Activated effector memory CD4-positive, alpha-beta T cell treated with anti-CD3 and anti-CD28 coated beads, Interleukin-2, amount 50 U/mL, for 16 hours (primary cell): ENCODE results near the gene SERAC1.
"Not testable (repeated sequence)": the region's sequence is repeated elsewhere in the genome, so short reads cannot be mapped to it uniquely, and the experiment has no call there.

Experiments used
- DNase-seq: peaks from one replicate; pipeline ENCODE4 v3.0.0-alpha.2; 2020

Gene SERAC1

DNA sequence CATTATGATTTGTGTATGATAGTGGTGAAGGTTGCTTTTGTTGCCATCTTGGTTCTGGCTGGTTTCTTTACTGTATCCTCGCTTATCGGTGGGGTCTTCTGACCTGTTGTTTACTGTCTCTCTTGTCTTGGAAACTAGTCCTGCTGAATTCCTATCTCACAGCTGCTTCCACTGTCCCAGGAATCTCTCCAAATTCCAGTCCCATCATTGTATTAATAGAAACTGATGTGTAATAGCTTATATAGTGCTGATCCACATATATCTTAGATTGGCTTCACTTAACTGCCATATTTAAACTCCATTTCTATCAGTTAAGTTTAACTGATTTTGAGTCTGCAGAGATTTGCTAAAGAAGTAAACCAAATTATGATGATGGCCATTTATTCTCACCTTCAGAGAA is 6.0 kb upstream of the SERAC1 start:
- DNase-seq, result no peak

GRCh38 chr6:158172001-158172400 is 3.9 kb upstream of the SERAC1 start:
- DNase-seq, result no peak

- DNase-seq, result no peak
These were observed 2.6 kb upstream of the SERAC1 start for GRCh38 chr6:158170656-158171081.

DNA sequence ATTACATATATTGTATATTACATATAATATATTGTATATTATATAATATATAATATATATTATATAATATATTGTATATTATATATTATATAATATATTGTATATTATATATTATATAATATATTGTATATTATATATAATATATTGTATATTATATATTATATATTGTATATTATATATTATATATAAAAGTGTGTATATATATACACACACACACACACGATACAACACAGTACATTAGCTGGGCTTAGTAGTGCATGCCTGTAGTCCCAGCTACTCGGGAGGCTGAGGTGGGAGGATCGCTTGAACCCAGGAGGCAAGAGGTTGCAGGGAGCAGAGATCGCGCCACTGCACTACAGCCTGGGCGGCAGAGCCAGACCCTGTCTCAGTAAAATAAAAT is 1.6 kb upstream of the SERAC1 start:
- DNase-seq, result not testable (repeated sequence)

GRCh38 chr6:158165919-158166416 is 2.1 kb downstream of the SERAC1 start:
- DNase-seq, result no peak

DNA sequence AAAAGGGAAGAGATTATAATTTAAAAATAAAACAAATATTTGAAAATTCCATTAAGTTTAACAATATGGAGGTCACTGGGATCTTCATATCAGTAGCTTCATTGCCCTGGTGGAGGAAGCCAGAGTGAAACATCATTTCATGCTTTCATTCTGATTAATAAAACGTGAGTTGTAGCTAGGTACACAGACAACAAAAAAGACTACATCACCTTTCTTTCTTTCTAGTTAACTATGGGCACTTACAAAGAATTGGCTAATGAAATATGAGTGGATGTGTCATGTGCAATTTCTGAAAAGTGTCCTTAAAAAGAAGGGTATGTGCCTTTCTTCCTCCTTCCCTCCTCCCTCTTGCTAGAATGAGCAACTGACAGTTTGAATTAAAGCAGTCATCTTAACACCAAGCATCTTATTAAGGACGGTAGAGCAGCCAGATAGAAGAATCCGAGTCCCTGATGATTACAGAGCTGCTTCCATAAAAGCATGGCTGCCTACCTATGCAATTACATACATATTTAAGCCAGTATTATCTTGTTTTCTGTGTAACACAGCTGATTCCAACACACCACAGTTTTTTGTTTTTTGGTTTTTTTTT is 3.4 kb downstream of the SERAC1 start:
- no peak for DNase-seq

DNA sequence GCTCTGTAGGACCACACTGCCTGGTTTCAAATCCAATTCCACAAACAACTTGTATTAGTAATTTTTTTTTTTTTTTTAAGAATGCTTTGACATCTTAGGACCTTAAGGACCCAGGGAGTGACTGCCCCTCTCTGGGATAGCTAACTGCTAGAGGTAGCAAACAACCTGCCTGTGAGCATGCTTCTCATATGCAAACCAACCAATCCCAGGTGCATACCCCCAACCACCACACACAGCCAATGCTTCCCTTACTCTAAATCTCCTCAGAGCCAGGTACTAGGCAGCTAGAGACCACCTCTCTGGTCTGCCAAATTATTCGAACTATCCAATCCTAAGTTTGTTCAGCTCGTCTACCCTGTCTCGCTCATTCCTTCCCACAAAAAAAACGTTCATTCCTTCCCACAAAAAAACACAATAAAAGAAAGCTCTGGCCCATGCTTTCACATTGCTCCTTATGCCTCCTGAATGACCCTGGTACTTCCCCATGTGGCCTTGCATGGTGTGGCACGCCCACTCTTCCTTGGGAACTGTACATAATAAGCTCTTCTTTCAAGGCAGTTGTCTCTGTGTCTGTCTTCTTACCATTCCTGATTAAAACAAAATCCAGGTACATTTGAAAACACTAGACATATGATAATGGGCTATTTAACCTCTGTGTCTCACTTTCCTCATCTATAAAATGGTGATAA is 6.4 kb downstream of the SERAC1 start:
- no peak for DNase-seq

DNA sequence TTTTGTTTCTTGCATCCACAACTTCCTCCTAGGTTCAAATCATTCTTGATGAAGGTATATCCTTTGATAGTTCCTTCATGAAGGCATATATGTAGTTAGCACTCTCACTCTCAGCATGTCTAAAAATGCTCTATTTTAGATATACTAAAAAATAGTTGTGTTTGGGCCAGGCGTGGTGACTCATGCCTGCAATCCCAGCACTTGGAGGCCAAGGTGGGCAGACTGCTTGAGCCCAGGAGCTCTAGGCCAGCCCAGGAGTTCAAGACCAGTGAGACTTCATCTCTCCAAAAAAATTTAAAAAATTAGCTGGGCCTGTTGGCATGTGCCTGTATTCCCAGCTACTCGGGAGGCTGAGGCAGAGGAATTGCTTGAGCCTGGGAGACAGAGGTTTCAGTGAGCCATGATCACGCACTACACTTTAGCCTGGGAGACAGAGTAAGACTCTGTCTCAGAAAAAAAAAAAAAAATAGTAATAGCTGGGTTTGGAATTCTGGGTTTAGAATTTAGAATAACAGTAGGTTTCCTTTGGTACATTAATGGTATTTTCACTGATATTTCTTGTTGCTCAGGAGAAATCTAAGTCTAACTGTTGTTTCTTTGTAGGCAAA is 7.0 kb downstream of the SERAC1 start:
- DNase-seq, result no peak

- no peak for DNase-seq
These were observed 9.3 kb downstream of the SERAC1 start for GRCh38 chr6:158158748-158159147.

DNA sequence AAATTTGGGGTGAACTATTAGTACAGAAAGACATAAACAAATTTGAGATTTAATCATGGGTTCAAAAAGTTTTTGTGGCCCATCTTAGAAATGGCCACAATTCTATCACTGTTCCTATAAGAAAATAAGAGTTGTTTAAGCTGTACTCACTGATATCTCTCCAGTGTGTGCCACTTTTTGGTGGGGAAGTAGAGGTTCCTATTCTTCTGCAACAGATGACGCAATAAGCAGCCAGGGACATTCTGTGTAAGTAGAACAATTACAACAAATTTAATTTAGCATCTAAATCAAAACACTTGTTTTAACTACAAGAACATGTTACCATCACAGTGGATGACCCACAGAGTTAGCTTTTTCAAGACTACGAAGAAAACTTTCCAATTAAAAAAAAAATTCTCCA is 9.9 kb downstream of the SERAC1 start:
- no peak for DNase-seq

DNA sequence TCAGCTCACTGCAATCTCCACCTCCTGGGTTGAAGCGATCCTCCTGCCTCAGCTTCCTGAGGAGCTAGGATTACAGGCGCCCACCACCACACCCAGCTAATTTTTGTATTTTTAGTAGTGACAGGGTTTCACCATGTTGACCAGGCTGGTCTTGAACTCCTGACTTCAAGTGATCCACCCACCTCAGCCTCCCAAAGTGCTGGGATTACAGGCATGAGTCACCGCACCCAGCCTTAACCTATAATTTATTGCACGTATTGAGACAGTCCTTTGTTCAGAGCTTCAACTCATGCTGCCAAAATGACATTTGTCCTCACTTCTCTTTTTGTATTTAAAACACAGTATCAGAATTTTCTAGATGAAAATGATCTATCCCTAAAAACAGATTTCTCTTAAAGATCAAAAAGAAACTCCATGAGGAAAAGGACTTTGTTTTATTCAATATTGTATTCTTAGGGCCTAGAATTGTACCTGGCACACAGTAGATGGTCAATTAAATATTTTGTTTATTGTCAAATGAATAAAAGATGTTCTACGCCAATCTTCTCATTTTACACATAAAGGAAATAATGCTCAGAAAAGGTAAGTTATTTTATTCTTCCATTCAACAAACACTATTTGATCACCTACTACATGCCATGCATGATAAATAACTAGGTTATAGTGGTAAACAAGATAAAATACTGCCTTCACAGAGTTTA is 10.8 kb downstream of the SERAC1 start:
- no peak for DNase-seq

DNA sequence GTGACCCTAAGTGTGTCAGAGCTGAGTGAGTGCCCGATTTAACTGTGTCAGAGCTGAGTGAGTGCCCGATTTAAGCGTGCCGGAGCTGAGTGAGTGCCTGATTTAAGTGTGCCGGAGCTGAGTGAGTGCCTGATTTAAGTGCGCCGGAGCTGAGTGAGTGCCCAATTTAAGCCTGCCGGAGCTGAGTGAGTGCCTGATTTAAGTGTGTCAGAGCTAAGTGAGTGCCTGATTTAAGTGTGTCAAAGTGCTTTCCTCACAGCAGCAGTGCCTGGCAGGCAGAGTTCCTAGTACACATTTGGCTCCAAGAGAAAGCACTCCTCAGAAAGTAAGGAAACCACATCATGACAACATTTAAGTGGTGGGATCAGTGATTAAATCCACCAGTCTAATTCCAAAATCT is 13.2 kb downstream of the SERAC1 start:
- DNase-seq, result no peak

GRCh38 chr6:158153576-158153975 is 14.5 kb downstream of the SERAC1 start:
- DNase-seq, result no peak

DNA sequence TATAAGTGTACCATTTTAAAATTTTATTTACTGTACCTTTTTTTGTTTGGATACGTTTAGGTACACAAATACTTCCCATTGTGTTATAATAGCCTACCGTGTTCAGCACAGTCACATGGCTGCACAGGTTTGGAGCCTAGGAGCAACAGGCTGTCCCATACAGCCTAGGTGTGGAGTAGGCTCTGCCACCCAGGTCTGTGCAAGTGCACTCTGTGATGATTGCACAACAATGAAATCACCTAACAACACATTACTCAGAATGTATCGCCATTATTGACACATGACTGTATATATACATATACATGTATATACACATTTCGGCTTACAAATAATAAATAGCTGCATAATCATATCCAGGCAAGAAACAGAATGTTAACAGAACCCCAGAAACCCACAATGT is 15.4 kb downstream of the SERAC1 start:
- DNase-seq, result no peak

GRCh38 chr6:158152025-158152424 is 16.0 kb downstream of the SERAC1 start:
- not testable (repeated sequence) for DNase-seq

DNA sequence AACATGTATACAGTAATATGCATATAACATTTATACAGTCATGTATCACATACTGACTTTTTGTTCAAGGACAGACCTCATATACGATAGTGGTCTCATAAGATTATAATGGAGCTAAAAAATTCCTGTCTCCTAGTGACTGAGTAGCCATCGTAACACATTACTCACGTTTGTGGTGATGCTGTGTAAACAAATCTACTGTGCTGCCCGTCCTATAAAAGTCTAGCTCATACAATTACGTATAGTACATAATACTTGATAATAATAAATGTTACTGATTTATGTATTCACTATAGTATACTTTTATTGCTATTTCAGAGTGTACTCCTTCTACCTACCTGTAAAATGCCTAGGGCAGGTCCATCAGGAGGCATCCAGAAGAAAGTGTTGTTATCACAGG is 17.4 kb downstream of the SERAC1 start:
- no peak for DNase-seq

- DNase-seq, result no peak
These were observed 18.4 kb downstream of the SERAC1 start for GRCh38 chr6:158149641-158150040.

DNA sequence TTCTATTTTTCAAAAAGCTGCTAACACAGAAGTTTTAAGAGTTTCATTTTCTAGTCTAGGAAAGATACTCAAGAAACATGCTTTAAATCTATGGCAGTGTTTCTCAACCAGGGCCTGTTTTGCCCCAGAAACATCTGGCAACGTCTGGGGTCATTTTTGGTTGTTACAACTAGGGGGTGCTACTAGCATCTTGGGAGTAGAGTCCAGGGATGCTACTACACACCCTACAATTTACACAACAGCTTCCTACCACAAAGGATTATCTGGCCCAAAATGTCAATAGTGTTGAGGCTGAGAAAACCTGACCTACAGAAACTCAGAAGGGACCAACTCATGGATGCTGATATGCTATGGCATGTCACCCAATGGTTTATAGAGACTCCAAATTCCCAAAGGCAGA is 24.4 kb downstream of the SERAC1 start:
- DNase-seq, result no peak

DNA sequence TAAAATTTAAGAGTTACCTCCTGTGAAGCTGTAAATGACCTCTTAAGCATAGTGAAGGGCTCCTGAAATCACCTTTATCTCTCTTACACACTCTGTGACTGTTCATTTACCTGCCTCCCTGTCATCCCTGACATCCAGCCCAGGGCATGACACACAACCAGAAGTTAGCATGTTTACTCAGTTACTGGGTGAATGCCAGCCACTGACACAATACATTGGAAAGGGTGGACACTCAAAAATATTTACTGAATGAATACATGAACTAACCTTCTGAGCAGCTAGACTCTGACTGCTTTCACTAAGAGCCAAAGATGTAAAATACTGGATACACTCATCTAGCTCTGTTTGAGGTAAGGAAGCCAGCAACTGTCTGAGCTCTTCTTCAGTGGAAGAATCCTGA is 25.3 kb downstream of the SERAC1 start:
- no peak for DNase-seq

DNA sequence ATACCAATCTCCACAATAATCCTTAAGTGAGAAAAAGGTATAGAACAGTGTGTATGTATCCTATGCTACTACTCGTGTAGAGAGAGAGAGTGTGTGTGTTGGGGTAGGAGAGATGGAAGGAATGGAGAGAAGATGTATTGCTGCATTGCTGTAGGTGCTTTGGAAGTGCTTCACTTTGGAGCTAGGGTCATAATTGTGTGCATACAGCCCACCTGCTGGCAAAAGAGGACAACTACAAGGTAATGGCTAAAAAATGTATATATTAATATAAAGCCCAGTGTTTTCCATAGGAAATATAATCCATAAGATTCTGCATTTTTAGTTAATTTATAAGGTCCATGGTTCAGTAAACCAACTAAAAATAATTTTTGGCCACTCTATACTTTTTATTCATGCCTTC is 36.1 kb downstream of the SERAC1 start:
- DNase-seq, result no peak

- DNase-seq, result no peak
These were observed 42.8 kb downstream of the SERAC1 start for GRCh38 chr6:158125271-158125670.

DNA sequence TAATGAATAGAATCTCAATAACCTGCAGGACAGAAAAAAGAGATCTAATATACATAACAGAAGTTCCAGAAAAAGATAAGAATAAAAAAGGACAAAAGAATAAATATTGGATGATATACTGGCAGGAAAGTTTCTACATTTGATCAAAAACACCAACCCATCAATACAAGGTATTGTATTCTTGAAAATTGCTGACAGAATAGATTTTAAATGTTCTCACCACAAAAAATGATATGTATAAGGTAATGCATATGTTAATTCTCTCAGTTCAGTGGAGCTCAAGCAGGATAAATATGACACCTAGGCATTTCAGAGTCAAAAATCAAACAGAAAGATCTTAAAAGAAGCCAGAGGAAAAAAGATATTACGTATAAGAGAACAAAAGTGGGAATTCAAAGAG is 43.8 kb downstream of the SERAC1 start:
- DNase-seq, result no peak

DNA sequence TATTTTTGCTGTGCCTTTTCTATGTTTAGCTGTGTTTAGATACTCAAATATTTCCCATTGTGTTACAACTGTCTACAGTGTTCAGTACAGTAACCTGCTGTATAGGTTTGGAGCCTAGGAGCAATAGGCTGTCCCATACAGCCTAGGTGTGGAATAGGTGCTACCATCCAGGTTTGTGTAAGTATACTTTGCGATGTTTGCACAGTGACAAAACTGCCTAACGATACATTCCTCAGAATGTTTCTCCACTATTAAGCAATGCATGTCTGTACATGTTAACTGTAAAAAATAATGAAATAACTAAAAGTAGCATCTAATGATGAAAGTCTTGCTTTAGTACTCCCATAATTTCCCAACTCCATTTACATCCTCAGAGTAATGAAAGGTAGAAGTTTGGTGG is 46.0 kb downstream of the SERAC1 start:
- DNase-seq, result no peak

GRCh38 chr6:158121335-158121734 is 46.7 kb downstream of the SERAC1 start:
- no peak for DNase-seq
